ENCODE data around the gene DCAF4. TPM values are rescaled to one million over a fixed set of nuclear protein-coding genes. Genes with fewer than 3 reads are reported as not detected.
A peak's percentile ranks its signal among the peaks of the same experiment; 100 is the strongest.

Gene DCAF4
- polyA plus RNA-seq (2013, experiment 1 of 2; ENCODE audit: insufficient read length), result 15.4 TPM
- 14.8 TPM for polyA plus RNA-seq (2013, experiment 2 of 2; ENCODE audit: insufficient read length)

- DNase-seq, result peak; percentile 99
These were observed at the start of gene DCAF4 for GRCh38 chr14:72926292-72927028. TSS of gene DCAF4 (plus strand) at chr14:72926464. CDS start at chr14:72937979, 11,515 bp downstream.

DNA sequence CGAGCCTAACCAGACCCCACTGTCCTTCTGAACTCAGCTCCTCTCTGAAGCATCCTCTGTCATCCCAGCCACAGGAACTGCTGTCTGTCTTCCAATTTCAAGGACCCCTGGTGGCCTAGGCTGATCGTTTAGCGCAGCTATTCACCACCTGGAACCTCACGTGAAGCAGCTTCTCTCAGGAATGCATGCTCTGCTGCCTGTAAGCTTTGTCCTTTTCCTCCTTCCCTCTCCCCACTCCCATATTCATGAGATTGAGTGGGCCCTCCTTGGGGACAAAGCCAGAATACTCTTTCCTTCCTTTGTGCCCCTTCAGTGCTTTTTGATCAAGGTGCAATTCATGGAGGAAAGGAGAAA, 49.6 kb upstream of the DCAF4 start:
- DNase-seq, result no peak

- no peak for DNase-seq
These were observed 47.5 kb upstream of the DCAF4 start for GRCh38 chr14:72878746-72879145.

GRCh38 chr14:72879431-72879830, 46.8 kb upstream of the DCAF4 start:
- no peak for DNase-seq

DNA sequence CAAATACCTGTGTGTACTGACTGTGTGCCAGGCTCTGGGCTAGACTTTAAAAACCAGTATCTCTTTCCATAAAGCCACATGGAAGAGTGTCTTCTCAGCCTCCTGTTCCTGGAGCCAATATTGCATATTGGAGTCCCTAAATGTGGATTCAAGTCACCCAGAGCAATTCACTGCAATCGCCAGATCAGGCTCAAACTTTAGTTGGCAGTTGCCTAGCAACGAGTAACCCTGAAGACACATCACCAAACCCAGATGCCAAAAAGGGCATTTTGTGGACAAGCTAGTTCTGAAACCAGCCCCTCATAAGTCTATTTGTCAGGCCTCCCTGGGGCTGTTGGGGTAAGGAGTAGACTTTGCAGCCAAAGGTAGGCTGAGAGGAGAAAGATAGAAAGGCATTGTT, 46.1 kb upstream of the DCAF4 start:
- DNase-seq, result no peak

- DNase-seq, result no peak
These were observed 45.4 kb upstream of the DCAF4 start for GRCh38 chr14:72880820-72881219.

GRCh38 chr14:72881543-72881942, 44.7 kb upstream of the DCAF4 start:
- DNase-seq, result no peak

DNA sequence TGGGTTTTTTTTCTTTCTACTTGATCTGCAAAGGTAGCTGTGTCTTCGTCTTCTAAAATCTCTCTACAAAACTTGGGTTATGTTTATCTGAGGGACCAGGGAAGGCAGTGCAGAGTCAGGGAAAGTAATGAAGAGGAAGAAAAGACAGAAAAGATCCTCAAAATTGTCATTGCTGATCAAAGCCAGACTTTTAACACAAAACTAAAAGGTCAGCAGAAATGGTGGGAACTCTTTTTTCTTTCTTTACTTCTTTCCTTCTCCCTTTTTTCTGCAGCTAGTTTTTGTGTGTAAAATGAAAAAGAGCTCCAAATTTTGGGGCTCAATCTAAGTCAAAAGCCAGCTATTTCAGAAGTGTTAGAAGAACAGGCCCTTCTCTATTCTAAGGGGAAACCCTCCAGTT, 44.2 kb upstream of the DCAF4 start:
- no peak for DNase-seq

GRCh38 chr14:72882463-72882862, 43.8 kb upstream of the DCAF4 start:
- no peak for DNase-seq

GRCh38 chr14:72883109-72883508, 43.2 kb upstream of the DCAF4 start:
- DNase-seq, result no peak

DNA sequence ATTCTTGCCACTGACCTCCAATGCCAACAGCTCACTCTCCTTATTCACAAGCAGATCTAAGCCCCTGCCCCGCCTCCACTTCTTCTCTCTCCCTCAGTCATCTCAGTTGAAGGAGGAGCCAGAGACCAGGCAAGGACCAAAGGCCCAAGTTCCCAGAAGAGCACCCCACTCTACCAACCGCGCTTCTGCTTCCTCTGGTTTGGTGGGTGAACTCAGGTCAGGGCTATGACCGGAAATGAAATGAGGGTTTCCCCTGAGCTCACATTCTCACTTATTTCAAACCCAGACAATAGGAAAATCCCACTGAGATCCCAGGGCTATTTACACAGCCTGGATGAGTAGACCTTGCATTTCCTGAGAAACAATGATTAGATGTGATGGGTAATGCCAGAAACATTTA, 42.3 kb upstream of the DCAF4 start:
- peak; percentile 23 for DNase-seq

- DNase-seq, result no peak
These were observed 41.9 kb upstream of the DCAF4 start for GRCh38 chr14:72884386-72884785.

GRCh38 chr14:72887514-72887913, 38.8 kb upstream of the DCAF4 start:
- DNase-seq, result no peak

DNA sequence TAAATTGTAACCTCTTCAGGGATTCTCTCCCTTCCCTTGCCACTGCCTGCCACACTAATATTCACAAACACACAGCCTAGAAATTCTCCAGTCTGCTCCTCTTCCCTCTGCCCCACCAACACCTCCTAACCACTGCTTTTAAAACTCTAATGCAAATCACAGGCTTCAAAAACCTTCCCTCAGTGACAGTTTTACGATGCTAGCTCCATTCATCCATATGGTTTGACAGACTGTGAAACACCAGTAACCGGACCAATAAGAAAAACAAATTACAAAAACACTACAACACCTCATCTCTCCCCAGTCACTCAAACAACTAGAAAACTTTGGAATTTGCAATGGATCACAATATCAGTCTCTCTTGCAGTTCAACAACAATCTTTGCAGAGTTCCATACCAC, 38.1 kb upstream of the DCAF4 start:
- no peak for DNase-seq

DNA sequence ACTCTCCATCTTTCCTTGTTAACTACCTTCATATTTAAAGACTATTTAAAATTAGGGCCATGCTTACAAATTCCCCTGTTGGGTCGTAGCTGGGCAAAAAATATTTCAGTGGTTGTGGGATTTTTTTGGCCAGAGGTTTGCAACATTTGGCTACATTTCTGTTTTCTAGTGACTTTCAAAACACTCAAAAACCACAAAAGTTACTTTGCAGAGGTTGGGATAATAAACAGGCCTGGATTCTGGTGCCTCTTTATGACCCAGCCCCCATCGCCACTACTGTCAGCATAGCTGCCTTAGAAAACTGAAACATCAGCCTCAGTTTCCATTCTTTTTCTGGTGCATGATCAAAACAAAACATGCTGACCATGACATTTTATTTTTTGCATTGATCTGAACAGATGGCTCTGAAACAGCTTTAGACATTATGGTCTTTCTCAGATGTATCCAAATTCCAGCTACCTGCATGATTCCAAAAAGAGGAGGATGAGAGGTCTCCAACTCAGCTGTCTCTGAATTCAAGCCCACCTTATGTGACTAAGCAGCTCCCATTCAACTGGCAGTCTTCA, 37.5 kb upstream of the DCAF4 start:
- DNase-seq, result no peak

- no peak for DNase-seq
These were observed 36.9 kb upstream of the DCAF4 start for GRCh38 chr14:72889366-72889765.

DNA sequence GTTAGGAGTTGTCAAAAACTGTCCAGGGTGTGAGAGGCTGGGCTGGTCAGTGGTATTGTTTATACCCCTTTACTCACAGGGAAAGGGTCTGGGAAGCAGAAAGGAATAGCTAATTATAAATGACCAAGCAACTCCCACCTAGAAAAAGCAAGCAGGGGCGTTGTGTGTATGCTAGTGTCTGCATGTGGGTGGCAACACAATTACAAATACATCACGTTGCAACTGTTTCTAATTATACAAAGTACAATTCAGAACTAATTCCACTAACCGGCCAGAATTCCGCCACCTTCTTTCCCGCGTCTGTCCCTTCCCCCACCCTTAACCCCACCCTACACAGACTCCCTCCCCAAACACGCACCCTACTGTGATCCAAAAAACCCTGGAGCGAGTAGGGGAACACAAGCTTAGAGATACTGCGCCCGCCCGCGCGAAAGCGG, 34.6 kb upstream of the DCAF4 start:
- no peak for DNase-seq

- DNase-seq, result no peak
These were observed 34.0 kb upstream of the DCAF4 start for GRCh38 chr14:72892103-72892878.

DNA sequence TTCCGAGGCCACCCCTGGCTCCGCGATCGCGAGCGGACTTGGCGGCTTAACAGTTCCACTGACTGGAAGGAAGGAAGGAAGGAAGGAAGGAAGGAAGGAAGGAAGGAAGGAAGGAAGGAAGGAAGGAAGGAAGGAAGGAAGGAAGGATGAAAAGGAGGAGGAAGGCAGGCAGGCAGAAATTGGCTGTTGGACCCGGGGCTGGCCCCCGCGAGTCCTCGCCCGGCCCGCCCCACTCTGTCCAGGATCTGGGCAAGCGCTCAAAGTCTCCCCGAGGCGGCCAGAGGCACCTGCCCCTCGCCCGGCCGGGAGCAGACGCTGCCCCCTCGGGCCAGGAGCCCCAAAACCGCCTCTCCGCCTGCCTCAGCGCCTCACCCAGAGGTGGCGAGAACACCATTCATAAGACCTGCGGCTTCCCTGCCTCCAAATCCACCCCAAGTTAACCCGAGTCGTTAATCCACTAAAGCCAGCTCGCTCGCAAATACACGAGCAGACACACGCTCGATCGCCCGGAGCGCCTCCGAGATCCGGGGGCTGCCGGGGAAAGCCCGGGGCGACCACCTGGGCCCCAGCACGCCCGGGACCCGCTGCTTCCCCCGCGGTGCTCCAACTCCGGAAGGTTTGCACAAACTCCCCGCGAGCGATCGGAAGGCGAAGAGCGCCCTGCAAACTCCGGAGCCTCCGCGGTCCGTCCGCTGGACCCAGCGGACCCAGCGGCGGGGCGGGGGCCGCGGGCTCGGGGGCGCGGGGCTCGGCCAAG, 33.2 kb upstream of the DCAF4 start:
- DNase-seq, result no peak

GRCh38 chr14:72893636-72894322, 32.5 kb upstream of the DCAF4 start, which contains the start of gene DPF3:
TSS of gene DPF3 (minus strand) at chr14:72894101. CDS start at chr14:72894088, 13 bp downstream.
- DNase-seq, result peak; percentile 96

DNA sequence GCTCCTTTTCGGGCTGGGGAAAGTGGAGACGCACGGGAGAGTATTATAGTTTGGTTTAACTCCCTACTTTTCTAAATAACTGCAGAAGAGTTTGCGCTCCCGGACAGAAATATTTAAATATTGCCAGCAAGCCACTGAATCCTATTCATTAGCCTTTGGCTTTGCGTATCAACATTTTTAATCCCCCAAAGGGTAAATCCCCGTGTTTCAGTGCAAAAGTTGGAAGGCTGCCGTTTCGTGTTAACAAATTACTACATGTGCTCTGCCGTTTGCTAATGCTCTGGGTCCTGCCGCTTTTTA, 32.0 kb upstream of the DCAF4 start:
- DNase-seq, result no peak

- DNase-seq, result no peak
These were observed 31.5 kb upstream of the DCAF4 start for GRCh38 chr14:72894623-72895378.

Measured in fibroblast of skin of scalp (primary cell).